H1 (cell line): Measurements from ENCODE around the gene RAB40B. TPM values are rescaled to one million over a fixed set of nuclear protein-coding genes. Genes with fewer than 3 reads are reported as not detected.

ENCODE experiments used
- CTCF ChIA-PET: fragments of 300-600 bp; sonication (Branson Sonifier 250); formaldehyde crosslinking; loops from one replicate; lab custom pipeline; 2021; ENCODE audit not compliant: partially characterized antibody; lab: Charles Lee
- POLR2A ChIA-PET: fragments of 300-600 bp; sonication (Branson Sonifier 250); formaldehyde crosslinking; loops from one replicate; lab custom pipeline; 2021; ENCODE audit warnings: inconsistent platforms; ENCODE audit not compliant: partially characterized antibody; lab: Charles Lee
- DNase-seq, 2 experiments: peaks; one replicate each; pipeline versions ENCODE4 v3.0.0 to v3.0.0-alpha.2; 2010 to 2022; ENCODE audit warnings: low spot score in 2 of 2, low read depth in 1 of 2, mixed read lengths in 1 of 2
- FAIRE-seq: peaks from 2 replicates; lab custom pipeline; 2011; peaks lifted over from hg19 to GRCh38; lab: Jason Lieb, UNC
- H2AFZ ChIP-seq: 2 replicates; pipeline ENCODE4 v1.8.1; 2012; ENCODE audit warnings: low read length, inconsistent platforms
- H2AK5ac ChIP-seq: 2 replicates; pipeline ENCODE4 v1.6.1; 2013; ENCODE audit warnings: low read depth, low read length
- H2BK120ac ChIP-seq: replicated peaks from 2 replicates; pipeline ENCODE3; 2013; ENCODE audit warnings: low read depth, low read length, inconsistent platforms
- H2BK12ac ChIP-seq: 2 replicates; pipeline ENCODE4 v1.6.1; 2013; ENCODE audit warnings: low read depth, low read length
- H2BK15ac ChIP-seq: 2 replicates; pipeline ENCODE4 v1.6.1; 2013; ENCODE audit warnings: low read length
- H2BK20ac ChIP-seq: 2 replicates; pipeline ENCODE4 v1.6.1; 2013; ENCODE audit warnings: low read length
- H2BK5ac ChIP-seq: 2 replicates; pipeline ENCODE4 v1.6.1; 2013; ENCODE audit warnings: low read depth, low read length
- H3K14ac ChIP-seq: 2 replicates; pipeline ENCODE4 v1.6.1; 2013; ENCODE audit warnings: inconsistent platforms; ENCODE audit not compliant: insufficient read length
- H3K18ac ChIP-seq: 2 replicates; pipeline ENCODE4 v1.6.1; 2013; ENCODE audit warnings: low read length; ENCODE audit errors: extremely low read depth
- H3K23ac ChIP-seq: 2 replicates; pipeline ENCODE4 v1.6.1; 2013; ENCODE audit warnings: inconsistent platforms; ENCODE audit not compliant: insufficient read length
- H3K23me2 ChIP-seq: 2 replicates; pipeline ENCODE4 v1.6.1; 2013; ENCODE audit warnings: low read depth, low read length
- H3K27ac ChIP-seq: 2 replicates; pipeline ENCODE4 v1.6.1; 2011; ENCODE audit warnings: low read depth, low read length, inconsistent platforms
- H3K27me3 ChIP-seq, 4 experiments: replicated peaks in 1 of 4; 1 replicate in 1 of 4; 2 replicates in 3 of 4; pipeline versions ENCODE4 v1.6.1 to v1.8.1; 2011 to 2013; ENCODE audit warnings: low read length in 3 of 4, mild to moderate bottlenecking in 3 of 4, inconsistent platforms in 2 of 4, mixed read lengths in 2 of 4, moderate library complexity in 1 of 4; ENCODE audit not compliant: control insufficient read depth in 3 of 4, insufficient read depth in 3 of 4; ENCODE audit errors: extremely low read depth in 1 of 4
- H3K36me3 ChIP-seq, 4 experiments: 2 replicates each; pipeline versions ENCODE4 v1.6.1 to v1.8.1; 2011 to 2013; ENCODE audit warnings: mild to moderate bottlenecking in 4 of 4, low read length in 3 of 4, moderate library complexity in 2 of 4, control low read depth in 1 of 4, inconsistent platforms in 1 of 4; ENCODE audit not compliant: insufficient read depth in 4 of 4, control insufficient read depth in 2 of 4
- H3K4ac ChIP-seq: replicated peaks from 2 replicates; pipeline ENCODE3; 2013; ENCODE audit warnings: low read length, low read depth, mixed read lengths, inconsistent platforms; ENCODE audit not compliant: insufficient read length
- H3K4me1 ChIP-seq, 4 experiments: replicated peaks in 1 of 4; 1 replicate in 1 of 4; 2 replicates in 3 of 4; pipeline versions ENCODE4 v1.6.1 to v1.8.1; 2011 to 2013; ENCODE audit warnings: low read length in 3 of 4, inconsistent platforms in 2 of 4, mixed read lengths in 1 of 4; ENCODE audit not compliant: insufficient read depth in 4 of 4, control insufficient read depth in 3 of 4
- H3K4me2 ChIP-seq, 2 experiments: 2 replicates each; pipeline versions ENCODE4 v1.6.1 to v1.8.1; 2011 to 2013; ENCODE audit warnings: low read depth in 2 of 2, low read length in 2 of 2, control low read depth in 1 of 2, inconsistent platforms in 1 of 2, mild to moderate bottlenecking in 1 of 2; ENCODE audit not compliant: insufficient read depth in 1 of 2
- H3K4me3 ChIP-seq, 4 experiments: fragments of 200-600, 300-600 bp in 1 of 4; sonication (generic), shearing (Covaris generic), sonication (Bioruptor Twin) in 1 of 4; 2 replicates each; pipeline versions ENCODE4 v1.5.1 to v1.8.1; 2011 to 2016; ENCODE audit warnings: low read length in 4 of 4, low read depth in 3 of 4, control low read depth in 2 of 4, inconsistent platforms in 2 of 4, mild to moderate bottlenecking in 2 of 4, mixed read lengths in 1 of 4, moderate library complexity in 1 of 4; ENCODE audit not compliant: insufficient read depth in 2 of 4; ENCODE audit errors: extremely low read depth in 1 of 4
- H3K56ac ChIP-seq: replicated peaks from 2 replicates; pipeline ENCODE3; 2013; ENCODE audit warnings: low read depth, mild to moderate bottlenecking, mixed read lengths, low read length, inconsistent platforms; ENCODE audit not compliant: insufficient read length
- H3K79me1 ChIP-seq: 2 replicates; pipeline ENCODE4 v1.6.1; 2013; ENCODE audit warnings: low read depth, low read length, control low read depth
- H3K79me2 ChIP-seq, 2 experiments: 2 replicates each; pipeline versions ENCODE4 v1.6.1 to v1.8.1; 2012 to 2013; ENCODE audit warnings: low read length in 2 of 2, mild to moderate bottlenecking in 2 of 2, inconsistent platforms in 1 of 2; ENCODE audit not compliant: insufficient read depth in 2 of 2, control insufficient read depth in 1 of 2
- H3K9ac ChIP-seq, 4 experiments: replicated peaks in 1 of 4; 1 replicate in 1 of 4; 2 replicates in 3 of 4; pipeline versions ENCODE4 v1.6.1 to v1.8.1; 2011 to 2013; ENCODE audit warnings: low read depth in 3 of 4, low read length in 3 of 4, control low read depth in 2 of 4, mild to moderate bottlenecking in 2 of 4, moderate library complexity in 2 of 4, inconsistent platforms in 1 of 4; ENCODE audit errors: extremely low read depth in 1 of 4
- H3K9me3 ChIP-seq, 2 experiments: 2 replicates each; pipeline versions ENCODE4 v1.6.1 to v1.8.1; 2012 to 2013; ENCODE audit warnings: mild to moderate bottlenecking in 2 of 2, moderate library complexity in 2 of 2, control low read depth in 1 of 2, inconsistent platforms in 1 of 2, low read depth in 1 of 2, low read length in 1 of 2, mixed read lengths in 1 of 2; ENCODE audit not compliant: insufficient read depth in 2 of 2
- H4K20me1 ChIP-seq, 2 experiments: replicated peaks in 1 of 2; 2 replicates each; pipeline versions ENCODE3 to v1.8.1; 2011 to 2013; ENCODE audit warnings: inconsistent platforms in 2 of 2, low read length in 2 of 2, mild to moderate bottlenecking in 1 of 2; ENCODE audit not compliant: insufficient read depth in 2 of 2, control insufficient read depth in 1 of 2
- H4K5ac ChIP-seq: 2 replicates; pipeline ENCODE4 v1.6.1; 2013; ENCODE audit warnings: low read length, low read depth, mixed read lengths, inconsistent platforms; ENCODE audit not compliant: insufficient read length
- H4K8ac ChIP-seq: 2 replicates; pipeline ENCODE4 v1.8.0; 2013; ENCODE audit warnings: mild to moderate bottlenecking, moderate library complexity, low read length, inconsistent platforms; ENCODE audit not compliant: insufficient read depth; ENCODE audit errors: extremely low read depth
- H4K91ac ChIP-seq: replicated peaks from 2 replicates; pipeline ENCODE3; 2013; ENCODE audit warnings: low read length, mixed read lengths, inconsistent platforms; ENCODE audit not compliant: insufficient read length
- ATF3 ChIP-seq: IDR thresholded peaks from 2 replicates; pipeline ENCODE4 v1.6.1; 2011; ENCODE audit warnings: low read depth, mild to moderate bottlenecking, low read length; ENCODE audit not compliant: insufficient read depth
- CTCF ChIP-seq, 3 experiments: IDR thresholded peaks; 1 replicate in 2 of 3; 2 replicates in 1 of 3; pipeline versions ENCODE4 v1.5.1 to v1.6.1; 2011; ENCODE audit warnings: low read length in 3 of 3, mild to moderate bottlenecking in 3 of 3, inconsistent platforms in 2 of 3, low read depth in 1 of 3, moderate library complexity in 1 of 3; ENCODE audit not compliant: insufficient read depth in 1 of 3; ENCODE audit errors: control extremely low read depth in 1 of 3
- JUND ChIP-seq: IDR thresholded peaks from 2 replicates; pipeline ENCODE4 v1.6.1; 2011; ENCODE audit warnings: mild to moderate bottlenecking, improper control_type of control experiment, low read length
- KDM5A ChIP-seq: fragments of 200-600 bp; IDR thresholded peaks from 2 replicates; pipeline ENCODE4 v1.7.1; 2012; ENCODE audit warnings: mild to moderate bottlenecking, low read length, inconsistent platforms, mixed read lengths
- PHF8 ChIP-seq: fragments of 200-600 bp; sonication (generic); conservative IDR thresholded peaks from 2 replicates; pipeline ENCODE4 v1.7.1; 2012; ENCODE audit warnings: low read depth, mild to moderate bottlenecking, inconsistent platforms, low read length, moderate library complexity
- POU5F1 ChIP-seq: IDR thresholded peaks from 2 replicates; pipeline ENCODE4 v1.6.1; 2011; ENCODE audit warnings: low read depth, mild to moderate bottlenecking, low read length, moderate library complexity
- RAD21 ChIP-seq, 2 experiments: IDR thresholded peaks in 1 of 2; conservative IDR thresholded peaks in 1 of 2; 2 replicates each; pipeline ENCODE4 v1.6.1; 2011; ENCODE audit warnings: low read depth in 2 of 2, low read length in 2 of 2, improper control_type of control experiment in 1 of 2, inconsistent platforms in 1 of 2, mild to moderate bottlenecking in 1 of 2, moderate library complexity in 1 of 2
- RBBP5 ChIP-seq: IDR thresholded peaks from 2 replicates; pipeline ENCODE4 v1.7.1; 2012; ENCODE audit warnings: low read depth, mild to moderate bottlenecking, inconsistent platforms, low read length, moderate library complexity, borderline replicate concordance
- SP4 ChIP-seq: IDR thresholded peaks from 2 replicates; pipeline ENCODE4 v1.6.1; 2012; ENCODE audit warnings: low read length, inconsistent platforms
- WGBS, 2 experiments: shearing (Covaris generic) in 1 of 2; methylation state at CpG; one replicate each; pipeline versions ENCODE4 v1.1.6 to v1.1.7; 2013 to 2015; ENCODE audit warnings: low lambda C conversion rate in 2 of 2, mixed read lengths in 2 of 2, inconsistent platforms in 1 of 2, low coverage in 1 of 2, missing lambda C conversion rate in 1 of 2; ENCODE audit not compliant: insufficient replicate concordance in 2 of 2, insufficient coverage in 1 of 2, insufficient read length in 1 of 2; ENCODE audit errors: extremely low coverage in 1 of 2, missing lambda C conversion rate in 1 of 2; 5-methylcytosine and 5-hydroxymethylcytosine counted together
- polyA plus RNA-seq, 7 experiments: library from polyadenylated mRNA; depleted of rRNA in 3 of 7; stranded (reverse) in 5 of 7; unstranded in 2 of 7; fragments of >200 nt in 5 of 7; fragments of 200-250 nt in 2 of 7; gene quantifications; 1 replicate in 5 of 7; 2 replicates in 1 of 7; 4 replicates in 1 of 7; pipeline versions ENCODE4 v1.2.1 to v1.2.3, GENCODE V29; 2011 to 2013; ENCODE audit warnings: missing spikeins in 2 of 7, mixed read lengths in 2 of 7
- total RNA-seq: library from RNA; stranded (reverse); fragmentation: NEBNext Ultra II Directional; extraction: Animal tissue kit (Norgen Biotek cat#: 25700); gene quantifications from 2 replicates; pipeline ENCODE4 v1.2.1, GENCODE V29; 2021

Gene RAB40B
- total and polyA plus RNA-seq, 2 of the 8 experiments (the other 6 are each of a cell fraction or from before 2014, with no cell fraction given), result 3.1 to 4.6 TPM

- Histone ChIP-seq H2BK20ac (no peak overlapping the region), H3K18ac (no peak overlapping the region), H2BK12ac (no peak overlapping the region), H3K36me3 (no peaks in the 10 kb centered on the region), H3K27ac (no peak overlapping the region), H4K8ac (no peak overlapping the region), H2BK5ac (no peak overlapping the region), H3K14ac (no peak overlapping the region), H3K79me2 (peaks cover 2 to 5% of the 10 kb centered on the region in 2 experiments; a peak in 2 of 4 replicates), H4K20me1 (peaks cover 2 to 6% of the 10 kb centered on the region in 2 experiments), H2AFZ (no peak overlapping the region), H4K5ac (no peak overlapping the region), H3K9ac (no peak overlapping the region), H4K91ac (peak overlapping the region; percentile 42), H3K4me2 (no peak overlapping the region), H3K4me1 (peaks cover 0 to 5% (median 0%) of the 10 kb centered on the region in 4 experiments; a peak in 2 of 7 replicates), H2AK5ac (no peak overlapping the region), H2BK15ac (no peak overlapping the region), H3K4ac (no peak overlapping the region), H3K56ac (no peak overlapping the region), H3K23me2 (peaks cover 16% of the 10 kb centered on the region), H3K9me3 (no peaks in the 10 kb centered on the region), H3K79me1 (peaks cover 6% of the 10 kb centered on the region), H2BK120ac (no peak overlapping the region), H3K4me3 (no peak overlapping the region), H3K23ac (no peak overlapping the region), H3K27me3 (0 out of 7 replicates have a peak, but pooled peaks cover 0 to 2% (median 0%) of the 10 kb centered on the region in 4 experiments)
- DNase-seq (no peak), FAIRE-seq (no peak)
- CTCF ChIA-PET, result interaction anchor here (0.6 to 2.9 kb wide), 11 partner anchors 10 to 201 kb away, joined by 3 to 17 read pairs (median 5); no protein-coding TSS in a partner anchor
- POLR2A ChIA-PET, result no interaction called here
- WGBS, 2 experiments, result 90% methylated on average over 35 of the region's 35 CpGs; no CpG with 5 or more reads in 1 of the 2 experiments
- TF ChIP-seq SP4 (no peak), CTCF (IDR thresholded peaks at IDR 0.05; ENCODE audit: control extremely low read depth in 1 of 3, insufficient read depth in 1 of 3, low read depth in 1 of 3, low read length in 3 of 3) (peak in 1 of 3 experiments; percentile 2; a peak in 1 of 4 replicates), PHF8 (no peak), ATF3 (no peak), RBBP5 (no peak), POU5F1 (no peak), RAD21 (IDR thresholded peaks at IDR 0.05 in 1 of 2, conservative IDR thresholded peaks at IDR 0.05 in 1 of 2; ENCODE audit: low read depth in 2 of 2, low read length in 2 of 2) (0 out of 4 replicates have a peak, but pooled peaks of 1 of the 2 experiments have one; percentile 7), JUND (no peak), KDM5A (no peak)
Measured at GRCh38 chr17:82713071-82713723, 14.7 kb upstream of the RAB40B start.
